GM12892 (cell line): ENCODE results near the gene SHISA9.

ENCODE experiments used
- POLR2A ChIP-seq: IDR thresholded peaks from 2 replicates; pipeline ENCODE4 v1.6.1; 2011; ENCODE audit warnings: low read depth, low read length, control low read depth
- POLR2AphosphoS5 ChIP-seq: IDR thresholded peaks from 2 replicates; pipeline ENCODE4 v1.6.1; 2011; ENCODE audit warnings: low read depth, low read length, control low read depth

DNA sequence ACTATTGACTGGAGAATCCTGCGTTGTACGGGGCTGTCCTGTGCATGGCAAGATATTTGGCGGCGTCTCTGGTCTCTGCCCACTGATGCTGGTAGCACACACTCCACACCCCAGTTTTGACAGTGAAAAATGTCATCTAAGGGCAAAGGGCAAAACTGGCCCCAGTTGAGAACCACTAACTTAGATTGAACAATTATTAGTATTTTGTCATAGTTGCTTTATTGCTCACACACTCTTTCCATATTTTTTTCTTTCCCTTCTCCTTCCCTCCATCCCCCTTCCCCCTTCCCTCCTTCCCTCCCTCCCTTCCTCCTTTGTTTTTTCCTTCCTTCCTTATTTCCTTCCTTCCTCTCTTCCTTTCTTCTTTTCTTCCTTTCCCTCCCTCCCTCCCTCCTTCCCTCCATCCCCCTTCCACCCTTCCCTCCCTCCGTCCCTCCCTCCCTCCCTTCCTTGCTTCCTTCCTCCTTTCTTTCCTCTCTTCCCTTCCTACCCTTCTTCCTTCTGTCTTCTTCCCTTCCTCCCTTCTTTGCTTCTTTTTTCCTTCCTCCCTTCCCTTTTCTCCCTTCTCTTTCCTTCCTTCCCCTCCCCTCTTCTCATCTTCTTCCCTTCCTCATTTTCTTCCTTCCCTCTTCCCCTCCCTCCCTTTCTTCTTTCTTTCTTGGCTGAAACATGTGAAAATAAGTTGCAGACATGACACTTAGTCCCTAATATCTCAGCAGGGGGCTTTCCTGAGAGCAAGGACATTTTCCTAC lies 5.5 kb downstream of the SHISA9 start:
- no peak for TF ChIP-seq POLR2AphosphoS5
- no peak for TF ChIP-seq POLR2A
